RPMI7951 (cell line): ENCODE data around the gene AGO1. TPM values are rescaled to one million over a fixed set of nuclear protein-coding genes. Genes with fewer than 3 reads are reported as not detected.
"Not testable (repeated sequence)": the region's sequence is repeated elsewhere in the genome, so short reads cannot be mapped to it uniquely, and the experiment has no call there.

Source experiments
- DNase-seq: peaks from one replicate; pipeline ENCODE4 v3.0.0-alpha.2; 2012; ENCODE audit warnings: low read depth
- total RNA-seq: library from RNA; depleted of rRNA; stranded (reverse); fragments of >200 nt; shearing (Covaris generic); gene quantifications from 2 replicates; pipeline ENCODE4 v1.2.3, GENCODE V29; 2014

AGO1 gene
- total RNA-seq, 1 experiment from 2014 or later, result 11.1 TPM

- DNase-seq, result no peak
Measured at GRCh38 chr1:35915693-35916092, 32.7 kb downstream of the AGO1 start.

DNA sequence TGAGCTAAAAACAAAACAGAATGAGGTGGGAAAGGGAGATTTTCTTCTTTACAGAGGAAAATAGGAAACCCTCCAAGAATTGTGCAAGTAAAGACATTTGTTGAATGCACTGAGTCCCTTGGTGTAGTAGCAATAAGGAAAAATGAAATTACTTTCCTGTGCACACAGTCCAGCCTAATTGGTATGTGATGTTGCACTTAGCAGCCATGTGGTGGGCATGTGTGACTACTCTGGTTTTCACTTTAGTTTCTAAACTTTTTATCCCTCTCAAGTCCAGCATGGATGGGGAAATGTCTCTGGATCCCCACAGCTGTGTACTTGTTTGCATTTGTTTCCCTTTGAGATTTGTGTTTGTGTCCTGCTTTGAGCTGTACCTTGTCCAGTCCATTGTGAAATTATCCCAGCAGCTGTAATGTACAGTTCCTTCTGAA is 40.8 kb downstream of the AGO1 start:
- no peak for DNase-seq

DNA sequence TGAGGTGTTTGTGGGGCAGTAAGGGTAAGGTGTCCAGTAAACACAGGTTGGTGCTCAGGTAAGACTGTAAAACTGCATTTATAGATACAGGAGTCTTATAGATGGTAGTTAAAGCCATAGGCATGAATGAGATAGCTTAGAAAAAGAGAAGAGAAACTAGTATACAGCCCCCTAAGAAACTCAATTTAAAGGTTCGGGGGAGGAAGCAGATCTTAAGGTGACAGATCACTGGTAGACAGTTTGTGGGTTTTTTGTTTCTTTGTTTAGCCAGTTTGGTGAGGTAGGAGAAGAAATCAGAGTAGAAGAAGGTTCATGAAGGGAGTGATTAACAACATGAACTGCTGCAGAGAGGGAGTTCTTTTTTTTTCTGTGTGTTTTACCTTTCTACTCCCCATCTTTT is 41.8 kb downstream of the AGO1 start:
- DNase-seq, result no peak

GRCh38 chr1:35925741-35926140 is 42.7 kb downstream of the AGO1 start:
- DNase-seq, result peak; percentile 55

GRCh38 chr1:35927472-35927871 is 44.5 kb downstream of the AGO1 start:
- DNase-seq, result no peak

GRCh38 chr1:35929730-35930592 is 47.0 kb downstream of the AGO1 start:
- DNase-seq, result peak; percentile 69

- peak; percentile 77 for DNase-seq
Measured at GRCh38 chr1:35930593-35931445, 47.8 kb downstream of the AGO1 start, which contains the start of gene AGO3. Gene AGO3, plus strand, starts transcription at chr1:35931105. Its CDS starts 322 bp downstream, at chr1:35931427.

DNA sequence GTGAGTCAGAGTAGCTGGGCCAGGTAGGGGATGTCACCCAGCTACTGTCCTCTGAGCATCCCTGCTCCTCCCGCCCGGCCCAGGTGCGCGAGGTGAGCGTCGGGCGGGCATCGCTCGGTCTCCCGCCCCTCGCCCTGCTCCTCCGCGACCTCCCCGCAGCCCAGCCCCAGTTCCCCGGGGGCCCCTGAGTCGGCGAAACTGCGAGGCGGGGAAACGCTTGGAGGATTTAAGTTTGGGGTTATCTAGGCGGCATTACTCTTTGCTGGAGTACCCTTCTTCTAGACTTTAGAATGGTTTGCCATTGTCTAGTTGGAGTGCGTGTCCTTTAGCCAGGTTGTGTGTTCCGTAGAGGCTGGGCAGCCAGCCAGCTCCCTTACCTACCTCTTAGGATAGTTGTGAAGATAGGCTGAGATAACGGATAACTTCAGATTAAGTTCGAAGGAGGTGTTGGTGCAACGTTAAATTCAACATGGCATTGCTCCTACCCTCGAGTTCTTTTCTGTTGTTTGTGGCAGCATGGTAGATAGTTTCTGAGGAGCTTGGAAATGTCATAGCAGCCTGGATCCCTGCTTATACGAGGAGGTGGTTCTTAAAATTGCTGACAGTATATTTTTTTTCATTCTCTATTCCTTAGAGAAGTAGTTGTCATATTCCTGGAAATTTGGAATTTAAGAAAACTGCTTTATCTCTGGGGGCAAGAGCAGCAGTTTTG is 48.6 kb downstream of the AGO1 start:
- peak; percentile 16 for DNase-seq

DNA sequence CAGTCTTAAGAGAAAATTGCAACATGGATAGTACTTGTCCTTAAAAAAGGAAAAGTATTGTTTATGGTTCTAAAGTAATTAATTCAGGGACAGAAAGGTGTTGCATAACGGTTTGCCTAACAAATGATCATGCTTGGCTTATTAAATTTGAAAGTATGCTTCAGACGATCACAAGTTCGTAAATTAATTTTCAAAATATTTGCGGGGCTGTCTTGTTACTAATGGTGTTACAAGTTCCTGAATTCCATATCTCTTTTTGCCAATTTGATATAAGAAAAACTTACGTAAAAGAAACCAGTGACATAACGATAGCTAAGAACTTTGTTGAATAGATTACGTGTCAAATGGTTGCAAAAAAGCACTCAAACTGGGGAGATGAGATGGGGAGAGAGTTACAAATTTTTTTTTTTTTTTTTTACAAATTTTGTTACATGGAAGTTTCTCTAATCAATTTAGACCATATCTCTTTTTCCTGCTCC is 49.2 kb downstream of the AGO1 start:
- DNase-seq, result no peak

DNA sequence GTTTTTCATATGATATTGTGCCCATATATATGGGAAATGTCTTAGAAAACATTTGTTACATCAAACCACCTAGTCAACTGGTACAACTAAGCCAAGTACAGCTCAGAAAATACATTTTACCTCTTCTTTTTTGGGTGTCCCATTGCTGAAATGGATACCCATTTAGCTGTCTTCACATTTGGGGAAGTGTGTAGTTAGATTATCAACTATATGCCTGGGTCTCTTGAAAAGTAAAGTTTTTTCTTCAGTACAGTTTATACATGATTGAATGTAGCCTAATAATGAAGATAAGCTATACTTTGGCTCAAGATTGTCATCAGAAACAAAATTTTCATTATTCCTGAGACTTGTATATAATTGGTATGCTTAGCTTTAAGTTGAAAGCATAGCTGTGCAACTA is 49.9 kb downstream of the AGO1 start:
- DNase-seq, result no peak

GRCh38 chr1:35935442-35936388 is 52.7 kb downstream of the AGO1 start:
- DNase-seq, result peak; percentile 14

- DNase-seq, result no peak
Measured at GRCh38 chr1:35936838-35937237, 53.8 kb downstream of the AGO1 start.

GRCh38 chr1:35939484-35939883 is 56.5 kb downstream of the AGO1 start:
- DNase-seq, result no peak

DNA sequence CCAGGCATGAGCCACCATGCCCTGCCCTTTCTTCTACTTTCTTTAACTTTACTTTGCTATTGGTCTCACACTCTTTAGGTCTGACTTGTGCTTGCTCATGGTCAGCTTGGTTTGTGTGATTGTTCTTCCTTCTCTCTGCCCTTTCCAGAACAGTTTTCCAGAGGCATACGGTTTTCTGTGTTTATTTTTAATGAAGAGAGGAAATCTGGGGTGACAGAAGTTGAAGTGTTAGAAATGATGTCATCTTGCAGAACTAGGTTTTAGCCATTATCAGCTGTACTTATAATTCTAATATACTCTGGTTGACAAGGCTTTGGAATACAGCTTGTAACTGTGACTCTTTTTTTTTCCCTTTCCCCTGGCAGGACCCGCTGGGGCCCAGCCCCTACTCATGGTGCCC is 62.3 kb downstream of the AGO1 start:
- DNase-seq, result no peak

GRCh38 chr1:35947547-35947946 is 64.5 kb downstream of the AGO1 start:
- no peak for DNase-seq

GRCh38 chr1:35958558-35958957 is 75.5 kb downstream of the AGO1 start:
- DNase-seq, result no peak

GRCh38 chr1:35959304-35959703 is 76.3 kb downstream of the AGO1 start:
- no peak for DNase-seq

GRCh38 chr1:35962952-35963351 is 79.9 kb downstream of the AGO1 start:
- DNase-seq, result no peak

DNA sequence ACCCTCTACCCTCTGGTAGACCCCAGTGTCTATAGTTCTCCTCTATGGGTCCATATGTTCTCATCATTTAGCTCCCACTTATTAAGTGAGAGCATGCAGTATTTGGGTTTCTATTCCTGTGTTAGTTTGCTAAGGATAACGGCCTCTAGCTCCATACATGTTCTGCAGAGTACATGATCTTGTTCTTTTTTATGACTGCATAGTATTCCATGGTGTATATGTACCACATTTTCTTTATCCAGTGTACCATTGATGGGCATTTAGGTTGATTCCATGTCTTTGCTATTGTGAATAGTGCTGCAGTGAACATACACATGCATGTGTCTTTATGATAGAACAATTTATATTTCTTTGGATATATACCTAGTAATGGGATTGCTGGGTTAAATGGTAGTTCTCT is 81.3 kb downstream of the AGO1 start:
- not testable (repeated sequence) for DNase-seq

DNA sequence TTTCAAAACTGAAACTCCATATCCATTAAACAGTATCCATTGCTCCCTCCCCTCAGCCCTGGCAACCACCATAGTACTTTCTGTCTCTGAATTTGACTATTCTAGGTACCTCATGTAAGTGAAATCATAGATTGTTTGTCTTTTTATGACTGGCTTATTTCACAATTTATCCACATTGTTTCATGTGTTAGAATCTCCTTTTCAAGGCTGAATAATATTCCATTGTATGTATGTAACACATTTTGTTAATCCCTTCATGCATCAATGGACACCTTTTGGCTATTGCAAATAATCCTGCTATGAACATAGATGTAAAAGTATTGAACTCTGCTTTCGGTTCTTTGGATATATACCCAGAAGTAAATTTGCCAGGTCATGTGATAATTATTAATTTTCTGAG is 85.4 kb downstream of the AGO1 start:
- DNase-seq, result no peak

- no peak for DNase-seq
Measured at GRCh38 chr1:35971601-35972000, 88.6 kb downstream of the AGO1 start.
